HEK293 (cell line): Measurements from ENCODE around the gene HABP4.

ENCODE experiments used
- CTCF ChIA-PET: fragments of 350-600 bp; formaldehyde crosslinking; extraction: SDS; loops from one replicate; lab custom pipeline; 2021; ENCODE audit warnings: antibody characterized with exemption; lab: Yijun Ruan, JAX
- POLR2A ChIA-PET: fragments of 300-600 bp; formaldehyde crosslinking; extraction: SDS; loops from one replicate; lab custom pipeline; 2020; ENCODE audit warnings: antibody characterized with exemption, inconsistent platforms; lab: Yijun Ruan, JAX
- H3K27ac ChIP-seq: fragments of 200-500 bp; sonication (Bioruptor generic); 2 replicates; pipeline ENCODE4 v1.5.1; 2014; ENCODE audit warnings: low read depth, low read length, control low read depth, inconsistent platforms; ENCODE audit errors: extremely low read depth
- H3K36me3 ChIP-seq, 2 experiments: fragments of 200-500 bp in 1 of 2; sonication (Bioruptor generic) in 1 of 2; 1 replicate in 1 of 2; 2 replicates in 1 of 2; pipeline ENCODE4 v1.5.1; 2014 to 2017; ENCODE audit warnings: inconsistent platforms in 2 of 2, low read length in 2 of 2; ENCODE audit not compliant: control insufficient read depth in 2 of 2, insufficient read depth in 1 of 2
- H3K4me1 ChIP-seq: fragments of 200-500 bp; sonication (Bioruptor generic); 2 replicates; pipeline ENCODE4 v1.5.1; 2014; ENCODE audit warnings: mild to moderate bottlenecking, low read length, inconsistent platforms; ENCODE audit not compliant: control insufficient read depth, insufficient read depth
- H3K4me3 ChIP-seq: 2 replicates; pipeline ENCODE4 v1.5.1; 2011; ENCODE audit warnings: low read depth, mild to moderate bottlenecking, control low read depth, low read length, moderate library complexity
- H3K9me3 ChIP-seq: fragments of 200-500 bp; sonication (Bioruptor generic); 2 replicates; pipeline ENCODE4 v1.5.1; 2014; ENCODE audit warnings: low read depth, low read length, inconsistent platforms; ENCODE audit not compliant: control insufficient read depth, insufficient read depth
- GLIS1 ChIP-seq: fragments of 450-650 bp; formaldehyde crosslinking; IDR thresholded peaks from 2 replicates; pipeline ENCODE4 v1.5.1; 2016; ENCODE audit warnings: missing biosample characterization, missing genetic modification characterization
- GLIS2 ChIP-seq: fragments of 450-650 bp; formaldehyde crosslinking; IDR thresholded peaks from 2 replicates; pipeline ENCODE4 v1.5.1; 2016; ENCODE audit warnings: missing biosample characterization, missing genetic modification characterization
- KLF17 ChIP-seq: fragments of 450-650 bp; formaldehyde crosslinking; IDR thresholded peaks from 2 replicates; pipeline ENCODE4 v1.5.1; 2016; ENCODE audit warnings: missing biosample characterization, missing genetic modification characterization
- SETDB1 ChIP-seq: IDR thresholded peaks from one replicate; pipeline ENCODE4 v1.6.1; 2017; ENCODE audit warnings: mild to moderate bottlenecking, low read length, moderate library complexity, mixed read lengths; ENCODE audit not compliant: insufficient read length
- YY2 ChIP-seq: fragments of 450-650 bp; formaldehyde crosslinking; IDR thresholded peaks from 2 replicates; pipeline ENCODE4 v1.5.1; 2016; ENCODE audit warnings: missing biosample characterization, missing genetic modification characterization
- ZBTB26 ChIP-seq: fragments of 450-650 bp; formaldehyde crosslinking; optimal IDR thresholded peaks from 2 replicates; pipeline ENCODE3; 2016; ENCODE audit warnings: missing biosample characterization, mild to moderate bottlenecking, missing genetic modification characterization
- ZBTB48 ChIP-seq: fragments of 450-650 bp; formaldehyde crosslinking; IDR thresholded peaks from 2 replicates; pipeline ENCODE4 v1.5.1; 2016; ENCODE audit warnings: missing biosample characterization, missing genetic modification characterization
- ZNF16 ChIP-seq: fragments of 450-650 bp; formaldehyde crosslinking; IDR thresholded peaks from 2 replicates; pipeline ENCODE4 v1.5.1; 2016; ENCODE audit warnings: low read depth, missing biosample characterization, missing genetic modification characterization
- ZNF19 ChIP-seq: fragments of 450-650 bp; formaldehyde crosslinking; IDR thresholded peaks from 2 replicates; pipeline ENCODE4; 2016; ENCODE audit warnings: missing biosample characterization, missing genetic modification characterization, low read depth
- ZNF302 ChIP-seq: fragments of 450-650 bp; formaldehyde crosslinking; IDR thresholded peaks from 2 replicates; pipeline ENCODE4 v1.5.1; 2016; ENCODE audit warnings: missing biosample characterization, missing genetic modification characterization, low read depth
- ZNF311 ChIP-seq: fragments of 450-650 bp; formaldehyde crosslinking; IDR thresholded peaks from 2 replicates; pipeline ENCODE4 v1.5.1; 2017; ENCODE audit warnings: missing biosample characterization, missing genetic modification characterization, borderline replicate concordance
- ZNF366 ChIP-seq: fragments of 450-650 bp; formaldehyde crosslinking; conservative IDR thresholded peaks from 2 replicates; pipeline ENCODE4 v1.5.1; 2016; ENCODE audit warnings: missing biosample characterization, missing genetic modification characterization
- ZNF404 ChIP-seq: fragments of 450-650 bp; formaldehyde crosslinking; IDR thresholded peaks from 2 replicates; pipeline ENCODE4 v1.5.1; 2017; ENCODE audit warnings: missing biosample characterization, missing genetic modification characterization
- ZNF488 ChIP-seq: fragments of 450-650 bp; formaldehyde crosslinking; IDR thresholded peaks from 2 replicates; pipeline ENCODE4 v1.5.1; 2016; ENCODE audit warnings: missing biosample characterization, missing genetic modification characterization
- ZNF555 ChIP-seq: fragments of 450-650 bp; formaldehyde crosslinking; conservative IDR thresholded peaks from 2 replicates; pipeline ENCODE4 v1.5.1; 2017; ENCODE audit warnings: missing biosample characterization, mild to moderate bottlenecking, missing genetic modification characterization, inconsistent platforms
- ZNF561 ChIP-seq: fragments of 450-650 bp; IDR thresholded peaks from 2 replicates; pipeline ENCODE4 v1.5.1; 2018; ENCODE audit warnings: missing biosample characterization, missing genetic modification characterization, borderline replicate concordance
- ZNF621 ChIP-seq: fragments of 450-650 bp; formaldehyde crosslinking; IDR thresholded peaks from 2 replicates; pipeline ENCODE4 v1.5.1; 2017; ENCODE audit warnings: missing biosample characterization, missing genetic modification characterization
- ZNF654 ChIP-seq: fragments of 450-650 bp; formaldehyde crosslinking; IDR thresholded peaks from 2 replicates; pipeline ENCODE4 v1.5.1; 2016; ENCODE audit warnings: low read depth, missing biosample characterization, missing genetic modification characterization
- ZNF670 ChIP-seq: fragments of 450-650 bp; formaldehyde crosslinking; IDR thresholded peaks from 2 replicates; pipeline ENCODE4 v1.5.1; 2016; ENCODE audit warnings: missing biosample characterization, missing genetic modification characterization, low read depth
- ZSCAN23 ChIP-seq: fragments of 450-650 bp; formaldehyde crosslinking; IDR thresholded peaks from 2 replicates; pipeline ENCODE4 v1.5.1; 2016; ENCODE audit warnings: missing biosample characterization, missing genetic modification characterization
- TF ChIP-seq, protein P1 (sequence below): fragments of 450-650 bp; formaldehyde crosslinking; IDR thresholded peaks from 2 replicates; pipeline ENCODE4 v1.5.1; 2016; ENCODE audit warnings: missing biosample characterization, missing genetic modification characterization
- TF ChIP-seq, protein P2 (sequence below): fragments of 450-650 bp; formaldehyde crosslinking; IDR thresholded peaks from 2 replicates; pipeline ENCODE4 v1.5.1; 2016; ENCODE audit warnings: missing biosample characterization, missing genetic modification characterization

The HABP4 gene

GRCh38 chr9:96441798-96442445 is 8.0 kb upstream of the HABP4 start:
- no peaks in the 10 kb centered on the region for H3K36me3 ChIP-seq
- ChIA-PET CTCF (interaction anchor here (0.6 to 2.4 kb wide), 20 partner anchors 8 to 236 kb away, joined by 3 to 18 read pairs (median 4); partner anchors contain the start of gene HABP4), POLR2A (no interaction called here)
- no peak overlapping the region for H3K4me3 ChIP-seq
- no peak overlapping the region for H3K27ac ChIP-seq
- no peaks in the 10 kb centered on the region for H3K4me1 ChIP-seq
- TF ChIP-seq ZNF555, result no peak
- TF ChIP-seq ZNF670 (tag by site-specific recombination), result no peak
- TF ChIP-seq ZNF488, result no peak
- peak; percentile 66 for TF ChIP-seq ZNF654 (tag by site-specific recombination)
- peak; percentile 37 for TF ChIP-seq SETDB1
- no peak for TF ChIP-seq GLIS2 (tag by site-specific recombination)
- H3K9me3 ChIP-seq, result no peaks in the 10 kb centered on the region

GRCh38 chr9:96442491-96442890 is 7.5 kb upstream of the HABP4 start:
- ChIA-PET CTCF (interaction anchor here (0.6 to 2.4 kb wide), 20 partner anchors 8 to 1340 kb away, joined by 3 to 18 read pairs (median 4); partner anchors contain the start of gene HABP4), POLR2A (no interaction called here)
- H3K27ac ChIP-seq, result no peak overlapping the region
- TF ChIP-seq ZNF366 (no peak), ZNF16 (tag by site-specific recombination) (no peak), ZNF621 (tag by site-specific recombination) (no peak), ZNF302 (tag by site-specific recombination) (no peak), ZNF311 (tag by site-specific recombination) (no peak), ZBTB26 (tag by site-specific recombination) (no peak), ZNF19 (tag by site-specific recombination) (no peak), YY2 (tag by site-specific recombination) (no peak), ZBTB48 (no peak), KLF17 (tag by site-specific recombination) (no peak), ZNF404 (no peak), ZNF561 (no peak), GLIS1 (tag by site-specific recombination) (no peak), ZSCAN23 (tag by site-specific recombination) (no peak), ZNF555 (no peak)
- TF ChIP-seq, protein P1, sequence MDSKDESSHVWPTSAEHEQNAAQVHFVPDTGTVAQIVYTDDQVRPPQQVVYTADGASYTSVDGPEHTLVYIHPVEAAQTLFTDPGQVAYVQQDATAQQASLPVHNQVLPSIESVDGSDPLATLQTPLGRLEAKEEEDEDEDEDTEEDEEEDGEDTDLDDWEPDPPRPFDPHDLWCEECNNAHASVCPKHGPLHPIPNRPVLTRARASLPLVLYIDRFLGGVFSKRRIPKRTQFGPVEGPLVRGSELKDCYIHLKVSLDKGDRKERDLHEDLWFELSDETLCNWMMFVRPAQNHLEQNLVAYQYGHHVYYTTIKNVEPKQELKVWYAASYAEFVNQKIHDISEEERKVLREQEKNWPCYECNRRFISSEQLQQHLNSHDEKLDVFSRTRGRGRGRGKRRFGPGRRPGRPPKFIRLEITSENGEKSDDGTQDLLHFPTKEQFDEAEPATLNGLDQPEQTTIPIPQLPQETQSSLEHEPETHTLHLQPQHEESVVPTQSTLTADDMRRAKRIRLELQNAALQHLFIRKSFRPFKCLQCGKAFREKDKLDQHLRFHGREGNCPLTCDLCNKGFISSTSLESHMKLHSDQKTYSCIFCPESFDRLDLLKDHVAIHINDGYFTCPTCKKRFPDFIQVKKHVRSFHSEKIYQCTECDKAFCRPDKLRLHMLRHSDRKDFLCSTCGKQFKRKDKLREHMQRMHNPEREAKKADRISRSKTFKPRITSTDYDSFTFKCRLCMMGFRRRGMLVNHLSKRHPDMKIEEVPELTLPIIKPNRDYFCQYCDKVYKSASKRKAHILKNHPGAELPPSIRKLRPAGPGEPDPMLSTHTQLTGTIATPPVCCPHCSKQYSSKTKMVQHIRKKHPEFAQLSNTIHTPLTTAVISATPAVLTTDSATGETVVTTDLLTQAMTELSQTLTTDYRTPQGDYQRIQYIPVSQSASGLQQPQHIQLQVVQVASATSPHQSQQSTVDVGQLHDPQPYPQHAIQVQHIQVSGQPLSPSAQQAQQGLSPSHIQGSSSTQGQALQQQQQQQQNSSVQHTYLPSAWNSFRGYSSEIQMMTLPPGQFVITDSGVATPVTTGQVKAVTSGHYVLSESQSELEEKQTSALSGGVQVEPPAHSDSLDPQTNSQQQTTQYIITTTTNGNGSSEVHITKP, result no peak
- TF ChIP-seq, protein P2, sequence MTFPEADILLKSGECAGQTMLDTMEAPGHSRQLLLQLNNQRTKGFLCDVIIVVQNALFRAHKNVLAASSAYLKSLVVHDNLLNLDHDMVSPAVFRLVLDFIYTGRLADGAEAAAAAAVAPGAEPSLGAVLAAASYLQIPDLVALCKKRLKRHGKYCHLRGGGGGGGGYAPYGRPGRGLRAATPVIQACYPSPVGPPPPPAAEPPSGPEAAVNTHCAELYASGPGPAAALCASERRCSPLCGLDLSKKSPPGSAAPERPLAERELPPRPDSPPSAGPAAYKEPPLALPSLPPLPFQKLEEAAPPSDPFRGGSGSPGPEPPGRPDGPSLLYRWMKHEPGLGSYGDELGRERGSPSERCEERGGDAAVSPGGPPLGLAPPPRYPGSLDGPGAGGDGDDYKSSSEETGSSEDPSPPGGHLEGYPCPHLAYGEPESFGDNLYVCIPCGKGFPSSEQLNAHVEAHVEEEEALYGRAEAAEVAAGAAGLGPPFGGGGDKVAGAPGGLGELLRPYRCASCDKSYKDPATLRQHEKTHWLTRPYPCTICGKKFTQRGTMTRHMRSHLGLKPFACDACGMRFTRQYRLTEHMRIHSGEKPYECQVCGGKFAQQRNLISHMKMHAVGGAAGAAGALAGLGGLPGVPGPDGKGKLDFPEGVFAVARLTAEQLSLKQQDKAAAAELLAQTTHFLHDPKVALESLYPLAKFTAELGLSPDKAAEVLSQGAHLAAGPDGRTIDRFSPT (tag by site-specific recombination), result no peak
- H3K4me3 ChIP-seq, result no peak overlapping the region
- H3K36me3 ChIP-seq, result no peaks in the 10 kb centered on the region
- no peaks in the 10 kb centered on the region for H3K4me1 ChIP-seq
- no peaks in the 10 kb centered on the region for H3K9me3 ChIP-seq
